IMR-90 (cell line): ENCODE results near the gene XPC. TPM values are rescaled to one million over a fixed set of nuclear protein-coding genes. Genes with fewer than 3 reads are reported as not detected.

Source experiments
- ATAC-seq: fragments of 200-7000 bp; cut with Tn5 transposase; 2 replicates; pipeline ENCODE4 v1.9.1; 2020; ENCODE audit warnings: low read depth, mild to moderate bottlenecking, moderate library complexity
- BruUV-seq: library from RNA; stranded (reverse); fragments of 400-500 nt; replicated peaks from 2 replicates; lab custom pipeline; 2021; lab: Mats Ljungman, UMichigan
- CTCF ChIA-PET: fragments of 300-600 bp; formaldehyde crosslinking; extraction: SDS; loops from one replicate; lab custom pipeline; 2021; ENCODE audit warnings: antibody characterized with exemption; lab: Yijun Ruan, JAX
- POLR2A ChIA-PET: fragments of 300-600 bp; sonication (Branson Sonifier 250); formaldehyde crosslinking; loops from one replicate; lab custom pipeline; 2022; ENCODE audit warnings: antibody characterized with exemption; ENCODE audit not compliant: unreplicated experiment; lab: Charles Lee
- DNase-seq: peaks from one replicate; pipeline ENCODE4 v3.0.0; 2013
- H2AFZ ChIP-seq: replicated peaks from 2 replicates; pipeline ENCODE3; 2013; ENCODE audit warnings: low read length, mild to moderate bottlenecking; ENCODE audit not compliant: poor library complexity
- H2AK5ac ChIP-seq: 2 replicates; pipeline ENCODE4 v1.6.1; 2013; ENCODE audit warnings: low read depth, low read length, inconsistent platforms
- H2AK9ac ChIP-seq: replicated peaks from 2 replicates; pipeline ENCODE3; 2013; ENCODE audit warnings: mild to moderate bottlenecking, low read depth, low read length, moderate library complexity; ENCODE audit not compliant: poor library complexity
- H2BK120ac ChIP-seq: 2 replicates; pipeline ENCODE4 v1.6.1; 2013; ENCODE audit warnings: low read depth, low read length, inconsistent platforms
- H2BK15ac ChIP-seq: 3 replicates; pipeline ENCODE4 v1.6.1; 2013; ENCODE audit warnings: low read depth, low read length, inconsistent platforms
- H2BK20ac ChIP-seq: 2 replicates; pipeline ENCODE4 v1.6.1; 2013; ENCODE audit warnings: low read depth, mild to moderate bottlenecking, inconsistent platforms, low read length, moderate library complexity
- H2BK5ac ChIP-seq: 2 replicates; pipeline ENCODE4 v1.6.1; 2013; ENCODE audit warnings: mild to moderate bottlenecking, low read depth, low read length, inconsistent platforms; ENCODE audit not compliant: poor library complexity, severe bottlenecking
- H3K14ac ChIP-seq: replicated peaks from 2 replicates; pipeline ENCODE4 v1.6.1; 2013; ENCODE audit warnings: low read depth, low read length, inconsistent platforms
- H3K18ac ChIP-seq: 2 replicates; pipeline ENCODE4 v1.6.1; 2013; ENCODE audit warnings: low read depth, low read length, control low read depth
- H3K23ac ChIP-seq: 2 replicates; pipeline ENCODE4 v1.6.1; 2013; ENCODE audit warnings: low read depth, low read length, inconsistent platforms
- H3K27ac ChIP-seq: 2 replicates; pipeline ENCODE4 v1.5.1; 2013; ENCODE audit warnings: mild to moderate bottlenecking, control low read depth, low read length; ENCODE audit not compliant: insufficient read depth
- H3K27me3 ChIP-seq: 2 replicates; pipeline ENCODE4 v1.6.1; 2013; ENCODE audit warnings: low read length; ENCODE audit not compliant: control insufficient read depth, insufficient read depth
- H3K36me3 ChIP-seq: 2 replicates; pipeline ENCODE4 v1.6.1; 2013; ENCODE audit warnings: low read length, mixed read lengths; ENCODE audit not compliant: control insufficient read depth, insufficient read depth
- H3K4ac ChIP-seq: 2 replicates; pipeline ENCODE4 v1.6.1; 2013; ENCODE audit warnings: low read depth, low read length, inconsistent platforms
- H3K4me1 ChIP-seq: 2 replicates; pipeline ENCODE4 v1.6.1; 2013; ENCODE audit warnings: low read length, mixed read lengths; ENCODE audit not compliant: control insufficient read depth, insufficient read depth
- H3K4me2 ChIP-seq: 2 replicates; pipeline ENCODE4 v1.6.1; 2013; ENCODE audit warnings: low read depth, mild to moderate bottlenecking, control low read depth, low read length, moderate library complexity
- H3K4me3 ChIP-seq: 2 replicates; pipeline ENCODE4 v1.5.1; 2013; ENCODE audit warnings: low read depth, mild to moderate bottlenecking, control low read depth, low read length, moderate library complexity; ENCODE audit not compliant: insufficient read depth
- H3K56ac ChIP-seq: 2 replicates; pipeline ENCODE4 v1.6.1; 2013; ENCODE audit warnings: low read length, inconsistent platforms; ENCODE audit not compliant: insufficient read depth; ENCODE audit errors: extremely low read depth
- H3K79me1 ChIP-seq, 2 experiments: 2 replicates each; pipeline ENCODE4 v1.6.1; 2013; ENCODE audit warnings: low read length in 2 of 2, inconsistent platforms in 1 of 2, low read depth in 1 of 2
- H3K9ac ChIP-seq: 2 replicates; pipeline ENCODE4 v1.6.1; 2013; ENCODE audit warnings: low read depth, low read length, control low read depth
- H3K9me1 ChIP-seq: 2 replicates; pipeline ENCODE4 v1.6.1; 2013; ENCODE audit warnings: low read length, inconsistent platforms; ENCODE audit not compliant: insufficient read depth
- H3K9me3 ChIP-seq: 2 replicates; pipeline ENCODE4 v1.6.1; 2013; ENCODE audit warnings: low read length; ENCODE audit not compliant: control insufficient read depth, insufficient read depth
- H4K20me1 ChIP-seq: 2 replicates; pipeline ENCODE4 v1.6.1; 2013; ENCODE audit warnings: low read length, inconsistent platforms; ENCODE audit not compliant: insufficient read depth
- H4K5ac ChIP-seq: 2 replicates; pipeline ENCODE4 v1.6.1; 2013; ENCODE audit warnings: mild to moderate bottlenecking, low read depth, low read length, control low read depth
- H4K8ac ChIP-seq, 2 experiments: 2 replicates each; pipeline ENCODE4 v1.6.1; 2013; ENCODE audit warnings: low read depth in 2 of 2, low read length in 2 of 2, control low read depth in 1 of 2, inconsistent platforms in 1 of 2
- H4K91ac ChIP-seq: 2 replicates; pipeline ENCODE4 v1.6.1; 2013; ENCODE audit warnings: low read depth, low read length, inconsistent platforms; ENCODE audit not compliant: insufficient read depth
- BHLHE40 ChIP-seq: fragments of 150-350 bp; IDR thresholded peaks from 2 replicates; pipeline ENCODE4 v1.6.1; 2016; ENCODE audit warnings: mild to moderate bottlenecking, low read depth, low read length
- MXI1 ChIP-seq: IDR thresholded peaks from 2 replicates; pipeline ENCODE4 v1.6.1; 2012; ENCODE audit warnings: low read depth, mild to moderate bottlenecking, low read length, moderate library complexity, borderline replicate concordance
- POLR2A ChIP-seq: IDR thresholded peaks from 2 replicates; pipeline ENCODE4 v1.6.1; 2012; ENCODE audit warnings: mild to moderate bottlenecking, low read depth, low read length
- RCOR1 ChIP-seq: IDR thresholded peaks from 2 replicates; pipeline ENCODE4 v1.6.1; 2012; ENCODE audit warnings: mild to moderate bottlenecking, low read length, improper control_type of control experiment; ENCODE audit not compliant: insufficient replicate concordance
- RFX5 ChIP-seq: IDR thresholded peaks from 2 replicates; pipeline ENCODE4 v1.8.0; 2012; ENCODE audit warnings: low read depth, mild to moderate bottlenecking, low read length, moderate library complexity
- USF2 ChIP-seq: fragments of 150-350 bp; IDR thresholded peaks from 2 replicates; pipeline ENCODE4 v1.6.1; 2017; ENCODE audit warnings: mild to moderate bottlenecking, antibody characterized with exemption, low read length, low read depth
- WGBS, 2 experiments: methylation state at CpG; one replicate each; pipeline versions ENCODE4 v1.1.5 to v1.1.7; 2013; ENCODE audit warnings: missing lambda C conversion rate in 2 of 2; ENCODE audit not compliant: insufficient read length in 1 of 2; ENCODE audit errors: extremely low coverage in 2 of 2; 5-methylcytosine and 5-hydroxymethylcytosine counted together
- dilution Hi-C: fragments of 300-500 bp; cut with HindIII; formaldehyde crosslinking; loops from one replicate; pipeline ENCODE4 v1.14.3; 2018; ENCODE audit warnings: low sequenced_read_pairs; ENCODE audit not compliant: unreplicated experiment
- in situ Hi-C: fragments of 300-500 bp; cut with MboI; formaldehyde crosslinking; loops from 3 replicates; pipeline ENCODE4 v1.14.3; 2019; ENCODE audit warnings: low sequenced_read_pairs, inconsistent platforms, mixed read lengths
- intact Hi-C: fragments of 100-400 bp; cut with micrococcal nuclease; formaldehyde crosslinking; loops from 2 replicates; pipeline ENCODE4 v1.10.0; 2022
- polyA plus RNA-seq, 3 experiments: library from polyadenylated mRNA; depleted of rRNA; stranded (reverse); fragments of >200 nt; gene quantifications; 2 replicates each; pipeline ENCODE4 v1.2.3, GENCODE V29; 2012; ENCODE audit warnings: low replicate concordance in 1 of 3
- total RNA-seq: library from RNA; depleted of rRNA; stranded (reverse); fragments of >200 nt; gene quantifications from 2 replicates; pipeline ENCODE4 v1.2.3, GENCODE V29; 2012
- TF ChIP-seq, protein P1 (sequence below): fragments of 150-350 bp; IDR thresholded peaks from 2 replicates; pipeline ENCODE4 v1.6.1; 2016; ENCODE audit warnings: low read depth, mild to moderate bottlenecking, low read length, moderate library complexity, borderline replicate concordance

Gene XPC
- total and polyA plus RNA-seq, 2 of the 4 experiments (the other 2 are of a cell fraction) = 30.9 to 48.8 TPM

GRCh38 chr3:14216257-14217048 is 38.1 kb upstream of the XPC start:
- no peak for DNase-seq

More at GRCh38 chr3:14216257-14217048, 38.1 kb upstream of the XPC start:
- Histone ChIP-seq H2AK5ac (peak overlapping the region; percentile 13; the same call in 1 of the 2 replicates), H3K18ac (no peak overlapping the region; the same call in 1 of the 2 replicates), H3K4me3 (no peak overlapping the region), H3K23ac (no peak overlapping the region), H2BK5ac (no peak overlapping the region), H3K9ac (no peak overlapping the region), H3K36me3 (no peaks in the 10 kb centered on the region), H3K14ac (0 out of 2 replicates have a peak overlapping the region, but pooled peaks have one; percentile 1), H3K27me3 (no peaks in the 10 kb centered on the region), H4K8ac (0 out of 4 replicates have a peak overlapping the region, but pooled peaks of 1 of the 2 experiments have one; percentile 15), H3K56ac (no peak overlapping the region), H4K5ac (peak overlapping the region; percentile 24), H3K27ac (no peak overlapping the region), H3K4ac (peak overlapping the region; percentile 69), H3K79me1 (no peaks in the 10 kb centered on the region), H3K9me3 (no peaks in the 10 kb centered on the region), H2BK15ac (no peak overlapping the region), H2BK120ac (peak overlapping the region; percentile 28), H3K4me1 (peaks cover 11% of the 10 kb centered on the region), H3K4me2 (no peak overlapping the region), H2BK20ac (peak overlapping the region; percentile 32; the same call in 1 of the 2 replicates), H2AFZ (peak overlapping the region; percentile 68), H4K91ac (peak overlapping the region; percentile 72), H2AK9ac (no peak overlapping the region), H4K20me1 (no peaks in the 10 kb centered on the region), H3K9me1 (peaks cover 14% of the 10 kb centered on the region)
- intact Hi-C loops (no loop called here), dilution Hi-C loops (no loop called here), in situ Hi-C loops (no loop called here)
- ChIA-PET CTCF (interaction anchor here (0.6 kb wide), 1 partner anchor 311 kb away, joined by 3 read pairs; no protein-coding TSS in a partner anchor), POLR2A (no interaction called here)
- WGBS, 2 experiments = 62% methylated on average over 15 of the region's 22 CpGs; no CpG with 5 or more reads in 1 of the 2 experiments
- ATAC-seq = no peak
- no TSS peak for BruUV-seq
- TF ChIP-seq USF2 (no peak), BHLHE40 (no peak), RCOR1 (no peak), MXI1 (no peak), POLR2A (no peak), RFX5 (no peak)
- TF ChIP-seq, protein P1, sequence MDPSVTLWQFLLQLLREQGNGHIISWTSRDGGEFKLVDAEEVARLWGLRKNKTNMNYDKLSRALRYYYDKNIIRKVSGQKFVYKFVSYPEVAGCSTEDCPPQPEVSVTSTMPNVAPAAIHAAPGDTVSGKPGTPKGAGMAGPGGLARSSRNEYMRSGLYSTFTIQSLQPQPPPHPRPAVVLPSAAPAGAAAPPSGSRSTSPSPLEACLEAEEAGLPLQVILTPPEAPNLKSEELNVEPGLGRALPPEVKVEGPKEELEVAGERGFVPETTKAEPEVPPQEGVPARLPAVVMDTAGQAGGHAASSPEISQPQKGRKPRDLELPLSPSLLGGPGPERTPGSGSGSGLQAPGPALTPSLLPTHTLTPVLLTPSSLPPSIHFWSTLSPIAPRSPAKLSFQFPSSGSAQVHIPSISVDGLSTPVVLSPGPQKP = no peak
